Epithelial cell of esophagus (primary cell): ENCODE data around the gene NEBL.
A peak's percentile ranks its signal among the peaks of the same experiment; 100 is the strongest.

Experiments
- DNase-seq: peaks from one replicate; pipeline ENCODE4 v3.0.0; 2010; ENCODE audit warnings: low read depth
- H3K4me3 ChIP-seq: 2 replicates; pipeline ENCODE4 v1.5.1; 2011; ENCODE audit warnings: mild to moderate bottlenecking, low read length, control low read depth
- TF ChIP-seq, protein P1 (sequence below): IDR thresholded peaks from 2 replicates; pipeline ENCODE4 v1.5.1; 2011; ENCODE audit warnings: low read depth, mild to moderate bottlenecking, low read length, control low read depth, inconsistent platforms; ENCODE audit not compliant: insufficient read depth; ENCODE audit errors: missing control alignments

NEBL gene

DNA sequence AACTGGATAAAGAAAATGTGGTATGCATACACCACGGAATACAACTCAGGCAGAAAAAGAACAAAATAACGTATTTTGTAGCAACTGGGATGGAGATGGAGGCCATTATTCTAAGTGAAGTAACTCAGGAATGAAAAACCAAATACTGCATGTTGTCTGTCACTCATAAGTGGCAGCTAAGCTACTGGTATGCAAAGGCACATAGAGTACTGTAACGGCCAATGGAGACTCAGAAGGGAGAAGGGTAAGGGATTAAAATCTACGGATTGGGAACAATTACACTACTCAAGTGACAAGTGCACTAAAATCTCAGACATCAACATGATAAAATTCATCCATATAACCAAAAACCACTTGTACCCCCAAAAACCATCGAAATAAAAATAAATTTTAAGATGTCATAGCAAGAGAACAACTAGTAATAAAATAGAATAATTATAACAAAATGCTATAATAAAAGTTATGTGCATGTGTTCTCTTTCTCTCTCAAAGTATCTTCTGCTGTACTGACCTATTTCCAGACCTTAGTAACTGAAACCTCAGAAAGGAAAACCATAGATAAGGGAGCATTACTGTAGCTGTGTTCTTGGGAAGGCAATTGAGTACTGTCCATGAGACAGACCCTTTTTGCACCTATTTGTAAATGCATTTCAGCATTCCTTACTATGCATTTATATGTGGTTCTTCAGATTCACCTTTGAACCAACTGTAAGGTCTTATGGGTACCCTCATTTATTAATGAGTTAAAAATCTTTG, 6.7 kb upstream of the NEBL start:
- TF ChIP-seq, protein P1, sequence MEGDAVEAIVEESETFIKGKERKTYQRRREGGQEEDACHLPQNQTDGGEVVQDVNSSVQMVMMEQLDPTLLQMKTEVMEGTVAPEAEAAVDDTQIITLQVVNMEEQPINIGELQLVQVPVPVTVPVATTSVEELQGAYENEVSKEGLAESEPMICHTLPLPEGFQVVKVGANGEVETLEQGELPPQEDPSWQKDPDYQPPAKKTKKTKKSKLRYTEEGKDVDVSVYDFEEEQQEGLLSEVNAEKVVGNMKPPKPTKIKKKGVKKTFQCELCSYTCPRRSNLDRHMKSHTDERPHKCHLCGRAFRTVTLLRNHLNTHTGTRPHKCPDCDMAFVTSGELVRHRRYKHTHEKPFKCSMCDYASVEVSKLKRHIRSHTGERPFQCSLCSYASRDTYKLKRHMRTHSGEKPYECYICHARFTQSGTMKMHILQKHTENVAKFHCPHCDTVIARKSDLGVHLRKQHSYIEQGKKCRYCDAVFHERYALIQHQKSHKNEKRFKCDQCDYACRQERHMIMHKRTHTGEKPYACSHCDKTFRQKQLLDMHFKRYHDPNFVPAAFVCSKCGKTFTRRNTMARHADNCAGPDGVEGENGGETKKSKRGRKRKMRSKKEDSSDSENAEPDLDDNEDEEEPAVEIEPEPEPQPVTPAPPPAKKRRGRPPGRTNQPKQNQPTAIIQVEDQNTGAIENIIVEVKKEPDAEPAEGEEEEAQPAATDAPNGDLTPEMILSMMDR, result no peak
- no peak for DNase-seq
- H3K4me3 ChIP-seq, result no peak overlapping the region

DNA sequence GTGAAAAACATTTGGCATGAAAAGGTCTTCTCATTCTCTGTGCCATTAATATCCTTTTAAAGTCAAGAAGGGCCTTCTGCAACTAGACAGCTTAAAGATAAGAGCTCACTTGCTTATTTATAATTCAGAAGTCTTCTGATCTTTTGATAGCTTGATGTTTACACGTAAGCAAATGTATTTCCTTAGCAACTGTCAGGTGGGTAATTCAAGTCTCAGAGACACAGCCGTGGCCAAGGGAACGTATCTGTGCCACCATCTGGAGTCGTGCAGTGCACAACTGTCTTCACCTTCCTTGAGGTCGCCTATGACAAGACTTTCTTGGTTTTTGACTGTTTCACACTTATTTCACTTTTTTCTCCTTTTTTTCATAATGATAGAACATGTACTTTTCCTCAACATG, 4.0 kb upstream of the NEBL start:
- H3K4me3 ChIP-seq, result no peak overlapping the region
- TF ChIP-seq, protein P1, result no peak
- no peak for DNase-seq

DNA sequence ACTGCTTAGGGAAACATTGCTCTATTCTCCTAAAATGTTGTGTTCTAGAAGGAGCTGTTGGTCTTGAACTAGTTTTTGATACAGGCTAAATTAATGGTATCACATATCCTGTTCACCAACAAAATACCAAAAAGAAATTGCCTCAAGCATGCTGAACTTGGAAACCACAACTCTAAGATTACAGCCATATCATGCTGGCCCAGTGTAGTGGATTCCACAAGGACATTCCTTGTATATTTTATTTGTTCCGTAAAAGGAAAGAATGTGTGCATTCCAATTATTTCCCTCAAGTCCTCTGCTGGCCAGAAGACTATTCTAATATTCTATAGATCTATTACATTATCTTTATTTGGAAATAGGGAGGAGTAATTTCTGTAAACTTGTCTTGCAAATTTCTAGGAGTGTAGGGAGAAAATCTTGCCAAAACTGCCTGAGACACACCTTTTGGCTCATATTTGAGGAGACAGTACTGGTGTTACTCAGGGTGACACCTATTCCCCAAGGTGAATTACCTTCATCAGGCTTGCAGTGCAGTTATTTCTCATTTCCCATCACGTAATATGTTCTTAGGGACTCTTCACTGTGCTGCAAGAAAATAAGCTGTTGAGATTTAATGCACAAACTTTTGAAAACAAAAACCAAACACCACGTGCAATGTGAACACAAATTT, 1.9 kb upstream of the NEBL start:
- DNase-seq, result no peak
- TF ChIP-seq, protein P1, result no peak
- no peak overlapping the region for H3K4me3 ChIP-seq

DNA sequence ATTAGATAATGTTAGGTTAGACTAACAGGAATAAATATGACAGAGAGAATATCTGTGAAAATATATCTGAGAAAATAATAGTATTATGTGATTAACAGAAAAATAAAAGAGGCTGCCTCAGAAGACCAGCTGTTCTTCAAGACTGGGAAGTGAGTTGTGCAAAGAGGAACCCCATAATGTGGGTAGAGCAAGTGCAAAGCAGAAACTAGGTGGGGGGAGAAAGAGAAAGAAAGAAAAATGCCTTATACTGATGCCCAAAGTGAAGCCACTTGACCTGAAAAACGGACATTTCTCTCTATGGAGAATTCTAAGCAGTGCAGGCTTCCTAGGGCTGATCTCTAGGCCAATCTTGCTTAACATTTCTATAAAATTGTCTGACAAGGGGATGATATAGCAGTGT, 3.8 kb downstream of the NEBL start:
- no peak for DNase-seq
- H3K4me3 ChIP-seq, result no peak overlapping the region
- TF ChIP-seq, protein P1, result no peak

DNA sequence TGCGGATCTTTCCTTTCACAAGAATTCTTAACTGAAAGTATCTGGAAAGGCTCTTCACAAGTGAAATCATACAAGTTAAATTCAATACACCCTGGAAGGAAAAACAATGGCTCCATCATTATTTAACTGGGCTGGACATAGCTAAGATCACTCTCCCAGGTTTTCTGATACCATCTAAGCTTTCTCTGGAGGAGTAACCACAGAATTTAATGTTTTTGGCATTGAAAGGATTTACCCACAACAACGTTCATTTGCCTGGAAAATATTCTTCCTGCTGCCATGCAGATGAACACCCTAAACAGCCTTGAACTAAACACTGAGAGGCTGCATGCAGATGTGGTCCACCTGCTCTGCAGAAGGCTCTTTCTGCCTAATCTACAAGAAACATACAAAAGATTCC, 4.3 kb downstream of the NEBL start:
- no peak for DNase-seq
- H3K4me3 ChIP-seq, result no peak overlapping the region
- TF ChIP-seq, protein P1, result no peak

DNA sequence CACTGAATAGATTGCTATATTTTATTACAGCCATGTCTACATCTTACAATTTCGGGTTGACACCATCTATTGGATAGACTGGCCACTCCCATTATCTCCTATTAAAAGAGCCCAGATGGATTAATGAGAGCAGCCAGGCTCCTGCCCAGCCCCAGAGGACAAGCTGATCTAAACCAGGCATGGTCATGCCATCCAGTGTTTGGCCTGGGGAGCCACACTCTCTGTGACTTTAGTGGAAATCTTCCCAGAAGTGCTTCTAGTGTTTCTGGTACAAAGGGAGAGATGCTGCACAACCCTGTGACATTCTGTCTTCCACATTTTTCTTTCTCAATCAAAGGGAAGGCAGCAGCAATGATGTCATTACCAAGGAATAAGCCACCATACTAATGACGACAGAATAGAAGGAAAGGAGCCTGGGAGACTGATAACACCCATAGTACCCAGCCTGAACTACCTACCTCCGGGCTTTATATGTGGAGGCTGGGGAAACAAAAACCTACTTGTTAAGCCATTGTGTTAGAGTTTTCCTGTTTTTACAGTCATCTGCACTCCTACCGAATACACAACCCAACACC, 5.0 kb downstream of the NEBL start:
- H3K4me3 ChIP-seq, result no peak overlapping the region
- DNase-seq, result no peak
- TF ChIP-seq, protein P1, result no peak

DNA sequence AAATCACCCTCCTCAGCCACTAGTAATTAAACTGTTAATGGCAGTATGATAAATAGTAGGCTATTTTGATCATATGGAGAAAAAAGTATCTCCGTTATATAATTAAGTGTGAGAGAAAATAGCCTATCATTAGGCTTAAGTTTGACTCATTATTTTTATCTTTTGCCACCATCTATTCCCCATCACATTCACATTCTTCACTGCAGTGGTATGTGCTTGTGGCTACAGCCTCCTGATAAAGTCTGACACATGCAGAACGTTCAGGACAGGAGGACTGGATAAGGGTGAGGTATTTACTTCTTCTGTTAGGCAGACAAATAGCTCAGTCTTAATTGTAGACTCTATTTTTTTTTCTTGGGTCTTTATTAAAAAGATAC, 5.8 kb downstream of the NEBL start:
- DNase-seq, result peak; percentile 8
- TF ChIP-seq, protein P1, result no peak
- H3K4me3 ChIP-seq, result no peak overlapping the region
